Neural cell (in vitro differentiated cells): Measurements from ENCODE around the gene TCF15. TPM values are rescaled to one million over a fixed set of nuclear protein-coding genes. Genes with fewer than 3 reads are reported as not detected.

ENCODE experiments used
- H2AFZ ChIP-seq: fragments of 200-600, 300-800 bp; sonication (generic), shearing (Covaris generic); 2 replicates; pipeline ENCODE4 v1.6.0; 2014; ENCODE audit warnings: low read depth, mild to moderate bottlenecking, antibody characterized with exemption, low read length, moderate library complexity
- H3F3A ChIP-seq: fragments of 200-600 bp; shearing (Covaris generic); 2 replicates; pipeline ENCODE4 v1.6.1; 2016; ENCODE audit warnings: mild to moderate bottlenecking, moderate library complexity, mixed read lengths, antibody characterized with exemption, low read length; ENCODE audit not compliant: insufficient read depth, poor library complexity, severe bottlenecking
- H3K27ac ChIP-seq: fragments of 200-600, 300-800 bp; sonication (generic), shearing (Covaris generic); 2 replicates; pipeline ENCODE4 v1.5.1; 2014; ENCODE audit warnings: mild to moderate bottlenecking, low read length, moderate library complexity
- H3K27me3 ChIP-seq: fragments of 300-800, 200-600 bp; sonication (generic), shearing (Covaris generic); 2 replicates; pipeline ENCODE4 v1.6.0; 2014; ENCODE audit warnings: mild to moderate bottlenecking, low read depth, low read length, moderate library complexity; ENCODE audit not compliant: insufficient read depth
- H3K36me3 ChIP-seq: fragments of 300-800, 200-600 bp; sonication (generic), shearing (Covaris generic); 2 replicates; pipeline ENCODE4 v1.5.1; 2014; ENCODE audit warnings: mild to moderate bottlenecking, antibody characterized with exemption, low read length, moderate library complexity; ENCODE audit not compliant: insufficient read depth
- H3K4me2 ChIP-seq: fragments of 300-800, 200-600 bp; sonication (generic), shearing (Covaris generic); 2 replicates; pipeline ENCODE4 v1.6.0; 2014; ENCODE audit warnings: mild to moderate bottlenecking, low read length
- H3K4me3 ChIP-seq: fragments of 300-800, 200-600 bp; sonication (generic), shearing (Covaris generic); 2 replicates; pipeline ENCODE4 v1.5.1; 2014; ENCODE audit warnings: mild to moderate bottlenecking, low read length, moderate library complexity
- H3K79me2 ChIP-seq: fragments of 200-600 bp; shearing (Covaris generic); replicated peaks from 2 replicates; pipeline ENCODE4 v1.6.0; 2014; ENCODE audit warnings: mild to moderate bottlenecking, low read length, moderate library complexity; ENCODE audit not compliant: insufficient read depth
- H3K9ac ChIP-seq: fragments of 300-800, 200-600 bp; sonication (generic), shearing (Covaris generic); 2 replicates; pipeline ENCODE4 v1.6.1; 2016; ENCODE audit warnings: mild to moderate bottlenecking, low read length, mixed read lengths
- H3K9me2 ChIP-seq: fragments of 200-600 bp; shearing (Covaris generic); 2 replicates; pipeline ENCODE4 v1.6.1; 2016; ENCODE audit warnings: mild to moderate bottlenecking, low read length, mixed read lengths; ENCODE audit not compliant: insufficient read depth
- H3K9me3 ChIP-seq: fragments of 200-600, 300-800 bp; sonication (generic), shearing (Covaris generic); 2 replicates; pipeline ENCODE4 v1.6.1; 2016; ENCODE audit warnings: mild to moderate bottlenecking, mixed run types, low read length, moderate library complexity, mixed read lengths
- H4K20me1 ChIP-seq: fragments of 200-600 bp; shearing (Covaris generic); 2 replicates; pipeline ENCODE4 v1.6.1; 2016; ENCODE audit warnings: mild to moderate bottlenecking, mixed run types; ENCODE audit not compliant: insufficient read depth
- EP300 ChIP-seq: fragments of 450-650 bp; conservative IDR thresholded peaks from 2 replicates; pipeline ENCODE4 v1.6.1; 2014; ENCODE audit warnings: antibody characterized with exemption, mild to moderate bottlenecking, moderate library complexity; ENCODE audit not compliant: poor library complexity, severe bottlenecking
- EZH2 ChIP-seq: fragments of 200-600, 300-800 bp; shearing (Covaris generic), sonication (generic); IDR thresholded peaks from 2 replicates; pipeline ENCODE4 v1.6.1; 2014; ENCODE audit warnings: antibody characterized with exemption, low read length, borderline replicate concordance, mild to moderate bottlenecking; ENCODE audit not compliant: insufficient read depth, poor library complexity, severe bottlenecking
- MXI1 ChIP-seq: fragments of 450-650 bp; conservative IDR thresholded peaks from 2 replicates; pipeline ENCODE4 v1.6.1; 2014; ENCODE audit warnings: antibody characterized with exemption, mild to moderate bottlenecking; ENCODE audit not compliant: poor library complexity, severe bottlenecking
- POLR2AphosphoS5 ChIP-seq: IDR thresholded peaks from 2 replicates; pipeline ENCODE4 v1.6.1; 2012
- RAD21 ChIP-seq: fragments of 450-650 bp; conservative IDR thresholded peaks from 2 replicates; pipeline ENCODE4 v1.6.1; 2014; ENCODE audit warnings: antibody characterized with exemption, mild to moderate bottlenecking, moderate library complexity
- REST ChIP-seq: IDR thresholded peaks from 2 replicates; pipeline ENCODE4 v1.6.1; 2012; ENCODE audit warnings: borderline replicate concordance
- SMC3 ChIP-seq: fragments of 450-650 bp; conservative IDR thresholded peaks from 2 replicates; pipeline ENCODE4 v1.6.1; 2014; ENCODE audit warnings: antibody characterized with exemption, mild to moderate bottlenecking, moderate library complexity; ENCODE audit not compliant: poor library complexity
- TAF1 ChIP-seq: IDR thresholded peaks from 2 replicates; pipeline ENCODE4 v1.6.1; 2012; ENCODE audit warnings: low read depth
- polyA plus RNA-seq: library from polyadenylated mRNA; depleted of rRNA; stranded (reverse); fragments of >200 nt; gene quantifications from 2 replicates; pipeline ENCODE4 v1.2.3, GENCODE V29; 2014
- TF ChIP-seq, protein P1 (sequence below): fragments of 450-650 bp; IDR thresholded peaks from 2 replicates; pipeline ENCODE4 v1.5.1; 2014; ENCODE audit warnings: antibody characterized with exemption, mild to moderate bottlenecking, moderate library complexity; ENCODE audit not compliant: poor library complexity, severe bottlenecking

TCF15 gene
- polyA plus RNA-seq, 1 donor from 2014 or later = not detected

DNA sequence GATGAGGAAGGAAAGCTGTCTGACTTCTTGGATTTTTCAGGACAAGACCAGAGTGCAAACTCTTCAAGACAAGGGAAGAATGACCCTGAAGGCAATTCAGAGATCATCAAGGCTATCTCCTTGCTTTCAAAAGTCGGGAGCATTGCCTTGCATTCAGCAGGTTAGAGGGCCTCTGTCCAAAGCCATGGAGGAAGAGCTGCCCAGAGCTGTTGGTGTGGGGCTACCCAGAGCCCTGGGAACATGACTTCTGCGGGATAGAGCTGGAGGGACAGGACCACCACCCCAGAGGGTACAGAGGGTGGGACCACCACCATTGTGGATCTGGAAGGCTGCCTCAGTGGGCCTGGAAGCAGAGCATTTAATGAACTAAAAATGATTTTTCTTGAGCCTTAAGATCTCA lies 48.1 kb upstream of the TCF15 start:
- no peaks in the 10 kb centered on the region for H3F3A ChIP-seq
- no peaks in the 10 kb centered on the region for H3K36me3 ChIP-seq
- H2AFZ ChIP-seq = no peak overlapping the region
- H3K9ac ChIP-seq = no peak overlapping the region
- no peak overlapping the region for H3K4me2 ChIP-seq
- H3K4me3 ChIP-seq = no peak overlapping the region
- H3K9me2 ChIP-seq = no peaks in the 10 kb centered on the region
- H3K9me3 ChIP-seq = no peaks in the 10 kb centered on the region
- TF ChIP-seq SMC3 = no peak
- TF ChIP-seq REST = no peak
- no peak for TF ChIP-seq POLR2AphosphoS5
- TF ChIP-seq, protein P1, sequence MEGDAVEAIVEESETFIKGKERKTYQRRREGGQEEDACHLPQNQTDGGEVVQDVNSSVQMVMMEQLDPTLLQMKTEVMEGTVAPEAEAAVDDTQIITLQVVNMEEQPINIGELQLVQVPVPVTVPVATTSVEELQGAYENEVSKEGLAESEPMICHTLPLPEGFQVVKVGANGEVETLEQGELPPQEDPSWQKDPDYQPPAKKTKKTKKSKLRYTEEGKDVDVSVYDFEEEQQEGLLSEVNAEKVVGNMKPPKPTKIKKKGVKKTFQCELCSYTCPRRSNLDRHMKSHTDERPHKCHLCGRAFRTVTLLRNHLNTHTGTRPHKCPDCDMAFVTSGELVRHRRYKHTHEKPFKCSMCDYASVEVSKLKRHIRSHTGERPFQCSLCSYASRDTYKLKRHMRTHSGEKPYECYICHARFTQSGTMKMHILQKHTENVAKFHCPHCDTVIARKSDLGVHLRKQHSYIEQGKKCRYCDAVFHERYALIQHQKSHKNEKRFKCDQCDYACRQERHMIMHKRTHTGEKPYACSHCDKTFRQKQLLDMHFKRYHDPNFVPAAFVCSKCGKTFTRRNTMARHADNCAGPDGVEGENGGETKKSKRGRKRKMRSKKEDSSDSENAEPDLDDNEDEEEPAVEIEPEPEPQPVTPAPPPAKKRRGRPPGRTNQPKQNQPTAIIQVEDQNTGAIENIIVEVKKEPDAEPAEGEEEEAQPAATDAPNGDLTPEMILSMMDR = no peak
- TF ChIP-seq EP300 = no peak
- no peak for TF ChIP-seq TAF1
- no peak for TF ChIP-seq RAD21
- no peak for TF ChIP-seq EZH2
- TF ChIP-seq MXI1 = no peak
- H3K27ac ChIP-seq = no peak overlapping the region
- H4K20me1 ChIP-seq = no peaks in the 10 kb centered on the region
- H3K27me3 ChIP-seq = peaks cover 4% of the 10 kb centered on the region
- H3K79me2 ChIP-seq = no peaks in the 10 kb centered on the region

- H3K27ac ChIP-seq = no peak overlapping the region
- no peak overlapping the region for H3K9ac ChIP-seq
- H3F3A ChIP-seq = no peaks in the 10 kb centered on the region
- no peak overlapping the region for H2AFZ ChIP-seq
- no peak overlapping the region for H3K4me3 ChIP-seq
- no peaks in the 10 kb centered on the region for H3K36me3 ChIP-seq
- H4K20me1 ChIP-seq = no peaks in the 10 kb centered on the region
- no peaks in the 10 kb centered on the region for H3K9me2 ChIP-seq
- H3K4me2 ChIP-seq = no peak overlapping the region
- no peaks in the 10 kb centered on the region for H3K27me3 ChIP-seq
- no peaks in the 10 kb centered on the region for H3K9me3 ChIP-seq
- H3K79me2 ChIP-seq = no peaks in the 10 kb centered on the region
- TF ChIP-seq SMC3 (no peak), POLR2AphosphoS5 (no peak), MXI1 (no peak)
Observed at GRCh38 chr20:655726-656624, 45.9 kb upstream of the TCF15 start.
